Measurements from ENCODE around the gene CCDC93. TPM values are rescaled to one million over a fixed set of nuclear protein-coding genes. Genes with fewer than 3 reads are reported as not detected.

The CCDC93 gene
- total RNA-seq, 1 experiment from 2014 or later, result 27.2 TPM

DNA sequence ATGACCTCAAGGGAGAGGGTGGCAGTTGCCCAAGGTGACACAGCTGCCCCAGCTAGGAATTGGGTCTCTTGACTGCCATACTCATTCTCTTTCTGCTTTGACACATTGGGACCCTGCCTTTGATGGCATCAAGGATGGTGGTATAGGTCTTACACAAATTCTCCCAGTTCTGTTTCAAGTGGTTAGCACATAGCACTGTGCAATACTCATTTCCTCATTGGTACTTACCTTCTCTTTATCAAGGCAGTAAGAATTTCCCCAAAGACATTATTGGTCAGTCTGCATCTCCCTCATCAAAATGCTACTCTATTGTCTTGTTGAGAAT lies 35.9 kb upstream of the CCDC93 start:
- Histone ChIP-seq H3K4me1 (ENCODE audit: insufficient read depth, low read length, poor library complexity, severe bottlenecking) (peaks cover 21% of the 10 kb centered on the region), H3K9me3 (ENCODE audit: low read depth, low read length, poor library complexity, severe bottlenecking) (no peaks in the 10 kb centered on the region), H3K36me3 (ENCODE audit: insufficient read depth, low read length, poor library complexity, severe bottlenecking) (no peaks in the 10 kb centered on the region), H3K4me3 (ENCODE audit: low read depth, low read length, poor library complexity, severe bottlenecking) (no peak overlapping the region), H3K27ac (ENCODE audit: low read depth, low read length, poor library complexity, severe bottlenecking) (no peak overlapping the region), H3K27me3 (replicated peaks; ENCODE audit: insufficient read depth, low read depth, low read length, poor library complexity) (no peaks in the 10 kb centered on the region)
- DNase-seq (ENCODE audit: low spot score), result no peak
- BruUV-seq (replicated peaks), result no TSS peak
- intact Hi-C loops (cut with micrococcal nuclease; ENCODE audit: unreplicated experiment), result loop anchor here (5.0 kb wide), 3 partner anchors 153 to 808 kb away; no protein-coding TSS in a partner anchor
- no peak for TF ChIP-seq EZH2 (IDR thresholded peaks at IDR 0.05; ENCODE audit: borderline replicate concordance, low read depth, low read length, poor library complexity, severe bottlenecking)
- TF ChIP-seq, protein P1, sequence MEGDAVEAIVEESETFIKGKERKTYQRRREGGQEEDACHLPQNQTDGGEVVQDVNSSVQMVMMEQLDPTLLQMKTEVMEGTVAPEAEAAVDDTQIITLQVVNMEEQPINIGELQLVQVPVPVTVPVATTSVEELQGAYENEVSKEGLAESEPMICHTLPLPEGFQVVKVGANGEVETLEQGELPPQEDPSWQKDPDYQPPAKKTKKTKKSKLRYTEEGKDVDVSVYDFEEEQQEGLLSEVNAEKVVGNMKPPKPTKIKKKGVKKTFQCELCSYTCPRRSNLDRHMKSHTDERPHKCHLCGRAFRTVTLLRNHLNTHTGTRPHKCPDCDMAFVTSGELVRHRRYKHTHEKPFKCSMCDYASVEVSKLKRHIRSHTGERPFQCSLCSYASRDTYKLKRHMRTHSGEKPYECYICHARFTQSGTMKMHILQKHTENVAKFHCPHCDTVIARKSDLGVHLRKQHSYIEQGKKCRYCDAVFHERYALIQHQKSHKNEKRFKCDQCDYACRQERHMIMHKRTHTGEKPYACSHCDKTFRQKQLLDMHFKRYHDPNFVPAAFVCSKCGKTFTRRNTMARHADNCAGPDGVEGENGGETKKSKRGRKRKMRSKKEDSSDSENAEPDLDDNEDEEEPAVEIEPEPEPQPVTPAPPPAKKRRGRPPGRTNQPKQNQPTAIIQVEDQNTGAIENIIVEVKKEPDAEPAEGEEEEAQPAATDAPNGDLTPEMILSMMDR (conservative IDR thresholded peaks at IDR 0.05; ENCODE audit: low read depth, low read length), result no peak
- CTCF ChIA-PET, result no interaction called here
- POLR2A ChIA-PET (ENCODE audit: low non-redundant PET), result no interaction called here

DNA sequence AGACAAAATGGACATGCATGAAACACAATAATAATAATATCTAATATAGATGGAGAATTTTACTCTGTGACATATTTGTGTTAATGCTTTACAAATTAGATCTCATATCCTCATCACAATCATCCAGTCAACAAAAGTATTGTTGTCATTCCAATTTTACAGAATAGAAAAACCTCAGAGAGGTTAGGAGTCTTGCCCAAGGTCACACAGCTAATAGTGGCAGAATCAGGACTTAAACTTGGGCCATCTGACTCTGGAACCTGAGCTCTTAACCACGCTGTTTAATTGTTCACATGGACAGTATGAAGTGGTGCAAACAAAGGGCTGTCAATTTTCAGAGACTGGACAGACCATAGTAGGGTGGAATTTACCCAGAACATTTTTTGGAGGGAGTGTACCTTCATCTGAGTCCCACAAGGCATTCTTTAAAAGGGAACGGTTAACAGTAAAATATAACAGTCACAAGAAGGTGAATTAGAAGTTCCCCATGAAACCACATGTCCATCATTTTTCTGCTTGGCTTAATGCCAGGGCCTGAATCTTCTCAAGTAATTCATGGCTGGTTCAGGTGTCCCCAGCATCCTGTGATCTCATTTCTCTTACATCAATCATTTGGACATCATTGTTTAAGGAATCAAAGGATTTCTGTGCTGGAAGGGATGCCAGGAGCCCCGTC lies 35.4 kb upstream of the CCDC93 start:
- no peaks in the 10 kb centered on the region for H3K36me3 ChIP-seq (ENCODE audit: insufficient read depth, low read length, poor library complexity, severe bottlenecking)

DNA sequence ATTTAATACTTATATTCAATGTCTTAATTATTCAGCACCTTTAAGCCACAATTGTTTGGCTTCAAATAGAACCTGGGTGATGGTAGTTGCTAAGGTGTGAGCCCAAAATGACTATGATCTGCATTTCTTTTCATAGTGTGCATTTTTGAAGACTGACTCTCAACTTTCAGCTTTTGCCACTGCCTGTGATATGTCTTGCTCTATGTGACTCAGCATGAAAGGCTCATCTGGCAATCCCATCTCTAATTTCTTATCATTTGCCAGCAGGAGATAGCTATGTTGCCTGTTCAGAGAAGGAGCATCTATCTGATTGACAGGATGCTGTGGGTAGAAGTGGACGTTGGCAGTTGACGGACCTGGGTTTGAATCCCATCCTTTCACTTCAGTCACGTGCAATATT lies 34.5 kb upstream of the CCDC93 start:
- no peak overlapping the region for H3K4me3 ChIP-seq (ENCODE audit: low read depth, low read length, poor library complexity, severe bottlenecking)
- H3K4me1 ChIP-seq (ENCODE audit: insufficient read depth, low read length, poor library complexity, severe bottlenecking), result peaks cover 21% of the 10 kb centered on the region
- ChIA-PET CTCF (no interaction called here), POLR2A (ENCODE audit: low non-redundant PET) (no interaction called here)
- no peak for DNase-seq (ENCODE audit: low spot score)
- H3K27me3 ChIP-seq (replicated peaks; ENCODE audit: insufficient read depth, low read depth, low read length, poor library complexity), result no peaks in the 10 kb centered on the region
- no peaks in the 10 kb centered on the region for H3K9me3 ChIP-seq (ENCODE audit: low read depth, low read length, poor library complexity, severe bottlenecking)
- no TSS peak for BruUV-seq (replicated peaks)
- intact Hi-C loops (cut with micrococcal nuclease; ENCODE audit: unreplicated experiment), result loop anchor here (5.0 kb wide), 3 partner anchors 154 to 809 kb away; no protein-coding TSS in a partner anchor
- TF ChIP-seq, protein P1 (conservative IDR thresholded peaks at IDR 0.05; ENCODE audit: low read depth, low read length), result no peak
- no peak overlapping the region for H3K27ac ChIP-seq (ENCODE audit: low read depth, low read length, poor library complexity, severe bottlenecking)
- H3K36me3 ChIP-seq (ENCODE audit: insufficient read depth, low read length, poor library complexity, severe bottlenecking), result no peaks in the 10 kb centered on the region

More for the DNA sequence above, 35.4 kb upstream of the CCDC93 start:
- Histone ChIP-seq H3K4me1 (ENCODE audit: insufficient read depth, low read length, poor library complexity, severe bottlenecking) (peaks cover 21% of the 10 kb centered on the region), H3K4me3 (ENCODE audit: low read depth, low read length, poor library complexity, severe bottlenecking) (no peak overlapping the region), H3K27ac (ENCODE audit: low read depth, low read length, poor library complexity, severe bottlenecking) (no peak overlapping the region), H3K9me3 (ENCODE audit: low read depth, low read length, poor library complexity, severe bottlenecking) (no peaks in the 10 kb centered on the region), H3K27me3 (replicated peaks; ENCODE audit: insufficient read depth, low read depth, low read length, poor library complexity) (no peaks in the 10 kb centered on the region)
- DNase-seq (ENCODE audit: low spot score), result no peak
- no TSS peak for BruUV-seq (replicated peaks)
- ChIA-PET POLR2A (ENCODE audit: low non-redundant PET) (no interaction called here), CTCF (no interaction called here)
- intact Hi-C loops (cut with micrococcal nuclease; ENCODE audit: unreplicated experiment), result loop anchor here (5.0 kb wide), 3 partner anchors 153 to 808 kb away; no protein-coding TSS in a partner anchor
- no peak for TF ChIP-seq EZH2 (IDR thresholded peaks at IDR 0.05; ENCODE audit: borderline replicate concordance, low read depth, low read length, poor library complexity, severe bottlenecking)
- TF ChIP-seq, protein P1 (conservative IDR thresholded peaks at IDR 0.05; ENCODE audit: low read depth, low read length), result no peak

Data from A673 (cell line).